Spleen (tissue), 7 donors: ENCODE data around the gene HECA.

Experiments used
- POLR2A ChIP-seq, 3 donors: fragments of 450-650 bp; IDR thresholded peaks; one replicate each; pipeline ENCODE4 v1.5.1; 2017; ENCODE audit warnings: antibody characterized with exemption in 3 of 3, mild to moderate bottlenecking in 1 of 3
- POLR2AphosphoS5 ChIP-seq, 3 donors: sonication (generic); formaldehyde crosslinking; IDR thresholded peaks; one replicate each; pipeline ENCODE4 v1.5.1; 2017; ENCODE audit warnings: antibody characterized with exemption in 3 of 3
- TF ChIP-seq, protein P1 (sequence below), 11 experiments: fragments of 200-600 bp in 7 of 11; fragments of 450-650 bp in 4 of 11; sonication (generic) in 4 of 11; IDR thresholded peaks in 8 of 11; conservative IDR thresholded peaks in 3 of 11; 1 replicate in 7 of 11; 2 replicates in 4 of 11; pipeline versions ENCODE4 v1.4.0 to v1.8.0; 2016 to 2021; ENCODE audit warnings: antibody characterized with exemption in 11 of 11, inconsistent platforms in 4 of 11, mild to moderate bottlenecking in 1 of 11
- donor health status: DM: no; HTN: no; CAD: no; lungs with moderate emphysema.
- donor health status: DM: no; HTN: no; CAD: no.
- donor health status: DM: no; HTN: no; CAD: no.

DNA sequence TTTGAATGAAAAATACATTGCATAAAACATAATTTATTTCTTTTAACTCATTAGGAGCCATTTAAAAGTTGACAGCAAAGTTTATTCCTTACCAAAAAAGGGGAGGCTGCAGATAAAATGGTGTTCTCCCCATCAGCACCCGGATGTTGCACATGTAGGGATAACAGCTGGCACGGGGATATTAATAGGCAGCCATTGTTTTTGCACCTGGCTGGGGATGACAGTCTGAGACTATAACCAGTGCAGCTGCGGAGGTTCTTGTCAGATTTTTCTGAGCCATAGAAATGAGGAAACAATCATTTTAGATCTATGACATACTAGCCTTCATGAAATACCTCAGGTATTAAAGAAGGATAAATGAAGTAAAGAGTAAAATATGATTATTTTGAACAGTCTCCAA, 20.1 kb upstream of the HECA start:
- TF ChIP-seq POLR2A (IDR thresholded peaks at IDR 0.05): no peak
- TF ChIP-seq, protein P1, sequence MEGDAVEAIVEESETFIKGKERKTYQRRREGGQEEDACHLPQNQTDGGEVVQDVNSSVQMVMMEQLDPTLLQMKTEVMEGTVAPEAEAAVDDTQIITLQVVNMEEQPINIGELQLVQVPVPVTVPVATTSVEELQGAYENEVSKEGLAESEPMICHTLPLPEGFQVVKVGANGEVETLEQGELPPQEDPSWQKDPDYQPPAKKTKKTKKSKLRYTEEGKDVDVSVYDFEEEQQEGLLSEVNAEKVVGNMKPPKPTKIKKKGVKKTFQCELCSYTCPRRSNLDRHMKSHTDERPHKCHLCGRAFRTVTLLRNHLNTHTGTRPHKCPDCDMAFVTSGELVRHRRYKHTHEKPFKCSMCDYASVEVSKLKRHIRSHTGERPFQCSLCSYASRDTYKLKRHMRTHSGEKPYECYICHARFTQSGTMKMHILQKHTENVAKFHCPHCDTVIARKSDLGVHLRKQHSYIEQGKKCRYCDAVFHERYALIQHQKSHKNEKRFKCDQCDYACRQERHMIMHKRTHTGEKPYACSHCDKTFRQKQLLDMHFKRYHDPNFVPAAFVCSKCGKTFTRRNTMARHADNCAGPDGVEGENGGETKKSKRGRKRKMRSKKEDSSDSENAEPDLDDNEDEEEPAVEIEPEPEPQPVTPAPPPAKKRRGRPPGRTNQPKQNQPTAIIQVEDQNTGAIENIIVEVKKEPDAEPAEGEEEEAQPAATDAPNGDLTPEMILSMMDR (IDR thresholded peaks at IDR 0.05 in 8 of 11, conservative IDR thresholded peaks at IDR 0.05 in 3 of 11): no peak
- TF ChIP-seq POLR2AphosphoS5 (IDR thresholded peaks at IDR 0.05): no peak
